NCI-H2081 treated with DMSO at 0.1 percent for 48 hours (cell line): ENCODE data around the gene ZNF410.
"Not testable (repeated sequence)": the region's sequence is repeated elsewhere in the genome, so short reads cannot be mapped to it uniquely, and the experiment has no call there.

ENCODE experiments used
- DNase-seq: peaks from one replicate; lab custom pipeline; 2025; lab: John Stamatoyannopoulos, UW

The ZNF410 gene, protein sequence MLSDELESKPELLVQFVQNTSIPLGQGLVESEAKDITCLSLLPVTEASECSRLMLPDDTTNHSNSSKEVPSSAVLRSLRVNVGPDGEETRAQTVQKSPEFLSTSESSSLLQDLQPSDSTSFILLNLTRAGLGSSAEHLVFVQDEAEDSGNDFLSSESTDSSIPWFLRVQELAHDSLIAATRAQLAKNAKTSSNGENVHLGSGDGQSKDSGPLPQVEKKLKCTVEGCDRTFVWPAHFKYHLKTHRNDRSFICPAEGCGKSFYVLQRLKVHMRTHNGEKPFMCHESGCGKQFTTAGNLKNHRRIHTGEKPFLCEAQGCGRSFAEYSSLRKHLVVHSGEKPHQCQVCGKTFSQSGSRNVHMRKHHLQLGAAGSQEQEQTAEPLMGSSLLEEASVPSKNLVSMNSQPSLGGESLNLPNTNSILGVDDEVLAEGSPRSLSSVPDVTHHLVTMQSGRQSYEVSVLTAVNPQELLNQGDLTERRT

DNA sequence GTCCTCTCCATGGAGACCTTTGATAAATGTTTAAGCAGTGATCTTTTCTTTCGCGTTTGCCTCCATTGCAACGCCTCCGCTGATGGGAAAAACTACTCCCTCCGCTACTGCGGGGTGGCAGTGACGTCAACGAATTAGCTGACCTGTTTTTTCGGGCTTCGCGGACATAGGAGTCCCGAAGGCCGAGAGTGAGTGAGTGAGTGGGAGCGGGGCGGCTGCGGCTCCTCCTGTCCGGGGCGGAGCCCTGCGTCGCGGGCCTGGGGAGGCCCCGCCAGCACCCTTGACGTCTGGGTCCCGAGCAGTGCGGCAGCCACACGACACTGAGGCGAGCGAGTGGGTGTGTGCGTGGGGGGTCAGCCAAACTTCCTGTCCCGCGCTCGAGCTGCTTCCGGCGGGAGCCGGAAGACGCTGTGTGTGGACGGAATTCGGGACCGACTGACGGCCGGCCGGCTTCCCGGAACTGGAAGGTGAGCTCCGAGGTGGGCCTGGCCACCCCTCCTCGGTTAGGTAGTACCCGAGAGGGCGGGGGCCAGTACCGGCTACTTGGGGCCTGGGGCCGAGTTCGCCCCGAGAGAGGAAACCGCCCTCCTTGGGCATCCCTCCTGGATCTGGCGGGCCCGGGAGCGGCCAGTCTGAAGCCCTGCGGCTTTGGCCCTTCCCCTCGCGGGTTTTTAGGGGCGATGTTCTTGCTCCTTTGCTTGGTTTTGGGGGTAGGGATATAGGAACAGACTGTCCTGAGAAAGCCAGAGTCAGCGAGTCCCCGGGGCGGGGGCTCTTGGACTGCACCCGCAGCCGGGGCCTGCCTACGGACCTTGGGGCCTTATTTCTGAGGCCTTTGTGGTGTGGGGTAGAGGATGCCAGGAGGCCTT is at the start of gene ZNF410:
Gene ZNF410 (plus strand): TSS at position 411 of the 869 bp plus-strand sequence. CDS start 5,317 bp downstream, outside the sequence.
- peak; percentile 88 for DNase-seq

DNA sequence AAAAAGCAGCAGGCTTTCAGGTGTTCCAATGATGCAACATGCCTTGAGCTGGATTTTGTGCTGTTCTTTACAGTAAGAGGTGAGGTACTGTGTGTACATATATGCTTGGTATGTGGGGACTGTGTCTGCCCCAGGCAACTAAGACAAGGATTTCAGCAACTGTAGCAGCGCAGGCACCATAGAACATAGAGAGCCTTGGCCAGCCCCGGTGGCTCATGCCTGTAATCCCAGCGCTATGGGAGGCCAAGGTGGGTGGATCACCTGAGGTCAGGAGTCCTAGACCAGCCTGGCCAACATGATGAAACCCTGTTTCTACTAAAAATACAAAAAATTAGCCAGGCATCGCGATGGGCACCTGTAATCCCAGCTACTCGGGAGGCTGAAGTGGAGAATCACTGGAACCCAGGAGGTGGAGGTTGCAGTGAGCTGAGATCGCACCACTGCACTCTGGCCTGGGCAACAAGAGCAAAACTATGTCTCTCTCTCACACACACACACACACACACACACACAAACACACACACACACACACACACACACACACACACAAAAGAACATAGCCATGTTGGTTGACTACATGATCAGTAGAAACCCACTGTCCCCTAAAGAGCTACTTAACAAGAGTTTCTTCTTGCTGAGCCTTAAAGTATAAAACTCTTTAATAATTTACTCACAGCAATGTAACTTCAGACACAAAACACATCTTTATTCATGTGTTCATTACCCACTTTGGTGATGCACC is 48.2 kb upstream of the ZNF410 start:
- DNase-seq, result not testable (repeated sequence)

GRCh38 chr14:73842201-73842600 is 44.5 kb upstream of the ZNF410 start:
- DNase-seq, result no peak

- DNase-seq, result no peak
Measured at GRCh38 chr14:73842851-73843250, 43.8 kb upstream of the ZNF410 start.

DNA sequence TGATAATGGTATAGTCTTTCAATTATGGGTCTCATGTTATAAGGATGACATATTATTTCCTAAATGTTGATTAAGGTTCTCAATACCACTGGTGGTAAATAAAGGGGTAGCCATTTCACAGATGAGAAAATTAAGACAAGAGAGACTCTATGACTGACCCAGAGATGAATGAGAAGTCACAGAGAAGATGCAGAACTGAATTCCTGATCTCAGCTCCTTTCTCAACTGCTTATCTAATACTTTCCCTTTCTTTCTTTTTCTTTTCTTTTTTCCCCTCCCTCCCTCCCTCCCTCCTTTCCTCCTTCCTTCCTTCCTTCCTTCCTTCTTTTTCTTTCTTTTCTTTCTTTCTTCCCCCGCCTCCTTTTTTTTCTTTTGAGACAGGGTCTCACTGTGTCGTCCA is 43.4 kb upstream of the ZNF410 start:
- DNase-seq, result no peak

GRCh38 chr14:73846947-73847346 is 39.7 kb upstream of the ZNF410 start:
- no peak for DNase-seq

GRCh38 chr14:73851000-73851399 is 35.7 kb upstream of the ZNF410 start:
- no peak for DNase-seq

DNA sequence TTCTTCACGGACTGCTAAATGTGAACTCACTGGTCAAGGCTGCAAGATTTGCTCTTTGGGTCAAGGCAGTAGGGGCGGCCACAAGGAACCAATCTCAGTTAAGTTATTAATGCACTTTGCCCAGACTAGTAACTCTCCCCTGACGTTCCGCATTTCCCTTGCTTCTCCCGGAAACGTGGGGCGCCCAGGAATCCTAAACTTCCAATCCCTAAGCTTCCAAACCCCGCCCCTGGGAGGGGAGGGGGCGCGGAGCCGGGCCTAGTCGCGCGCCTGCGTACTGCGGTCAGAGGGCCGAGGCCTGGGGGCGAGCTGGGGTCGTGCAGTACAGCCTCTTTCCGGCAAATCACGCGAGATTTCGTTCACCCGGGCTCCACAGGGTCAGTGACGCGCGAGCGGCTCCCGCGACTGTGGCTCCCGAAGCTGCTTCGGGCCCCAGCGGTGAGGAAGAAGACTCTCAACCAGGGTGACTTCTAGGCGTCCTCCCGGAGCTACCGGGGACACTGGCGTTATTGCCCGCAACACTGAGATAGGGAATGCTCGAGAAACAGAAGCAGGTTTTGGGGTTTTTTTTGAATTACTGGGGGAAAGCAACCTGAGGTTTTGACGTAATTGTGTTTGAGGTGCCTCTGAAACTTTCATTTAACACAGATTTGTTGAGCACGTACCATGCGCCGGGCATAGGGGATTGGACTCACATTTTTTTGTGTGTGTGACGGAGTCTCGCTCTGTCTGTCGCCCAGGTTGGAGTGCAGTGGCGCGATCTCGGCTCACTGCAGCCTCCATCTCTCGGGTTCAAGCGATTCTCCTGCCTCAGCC is 34.9 kb upstream of the ZNF410 start, which contains the start of gene PTGR2:
Gene PTGR2 (plus strand): TSS at position 265 of the 816 bp plus-strand sequence. CDS start 7,032 bp downstream, outside the sequence.
- peak; percentile 69 for DNase-seq

- DNase-seq, result no peak
Measured at GRCh38 chr14:73859145-73859544, 27.5 kb upstream of the ZNF410 start.

- DNase-seq, result no peak
Measured at GRCh38 chr14:73861073-73861472, 25.6 kb upstream of the ZNF410 start.

GRCh38 chr14:73862480-73862879 is 24.2 kb upstream of the ZNF410 start:
- DNase-seq, result no peak

DNA sequence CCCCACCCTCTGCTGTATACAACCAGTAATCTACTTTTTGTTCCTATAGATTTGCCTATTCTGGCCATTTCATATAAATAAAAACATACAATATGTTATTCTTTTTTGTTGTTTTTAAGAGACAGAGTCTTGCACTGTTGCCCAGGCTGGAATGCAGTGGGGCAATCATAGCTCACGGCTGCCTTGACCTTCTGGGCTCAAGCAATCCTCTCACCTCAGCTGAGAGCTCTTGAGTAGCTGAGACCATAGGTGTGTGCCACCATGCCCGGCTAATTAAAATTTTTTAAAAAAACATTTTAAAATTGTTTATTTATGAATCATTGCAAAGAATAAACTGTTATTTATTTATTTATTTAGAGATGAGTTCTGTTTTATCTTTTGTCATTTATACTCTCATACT is 23.4 kb upstream of the ZNF410 start:
- no peak for DNase-seq

DNA sequence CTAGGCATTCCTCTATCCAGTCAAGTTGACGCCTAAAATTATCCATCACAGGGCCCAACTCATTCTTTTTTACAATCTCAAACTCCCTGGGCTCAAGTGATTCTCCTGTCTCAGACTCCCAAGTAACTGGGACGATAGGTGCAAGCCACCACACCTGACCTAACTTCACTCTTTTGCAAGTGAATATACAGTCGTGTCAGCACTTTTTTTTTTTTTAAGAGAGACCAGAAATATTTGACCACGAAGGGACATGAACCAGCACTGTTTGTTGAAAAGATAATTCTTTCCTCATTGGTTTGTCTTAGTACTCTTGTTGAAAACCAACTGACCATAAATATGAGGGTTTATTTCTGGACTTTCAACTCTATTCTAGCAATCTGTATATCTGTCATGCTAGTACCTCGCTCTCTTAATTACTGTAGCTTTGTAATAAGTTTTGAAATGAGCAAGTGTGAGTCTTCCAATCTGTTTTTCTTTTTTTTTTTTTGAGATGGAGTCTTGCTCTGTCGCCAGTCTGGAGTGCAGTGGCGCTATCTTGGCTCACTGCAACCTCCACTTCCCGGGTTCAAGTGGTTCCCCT is 21.0 kb upstream of the ZNF410 start:
- DNase-seq, result no peak

GRCh38 chr14:73869754-73870153 is 16.9 kb upstream of the ZNF410 start:
- not testable (repeated sequence) for DNase-seq

- no peak for DNase-seq
Measured at GRCh38 chr14:73870525-73871235, 16.0 kb upstream of the ZNF410 start.

DNA sequence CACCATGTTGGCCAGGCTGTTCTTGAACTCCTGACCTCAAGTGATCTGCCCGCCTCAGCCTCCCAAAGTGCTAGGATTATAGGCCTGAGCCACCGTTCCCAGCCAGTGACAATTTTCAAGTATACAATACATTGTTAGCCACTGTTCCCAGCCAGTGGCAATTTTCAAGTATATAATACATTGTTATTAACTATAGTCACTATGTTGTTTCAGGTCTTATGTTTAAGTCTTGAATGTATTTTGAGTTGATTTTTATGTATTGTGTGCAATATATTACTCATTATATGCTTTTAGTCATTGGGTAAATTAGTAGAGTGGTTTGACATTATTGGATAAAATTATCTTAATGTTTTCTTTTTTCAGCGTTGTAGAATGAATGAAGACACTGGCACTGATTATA is 13.0 kb upstream of the ZNF410 start:
- DNase-seq, result no peak

DNA sequence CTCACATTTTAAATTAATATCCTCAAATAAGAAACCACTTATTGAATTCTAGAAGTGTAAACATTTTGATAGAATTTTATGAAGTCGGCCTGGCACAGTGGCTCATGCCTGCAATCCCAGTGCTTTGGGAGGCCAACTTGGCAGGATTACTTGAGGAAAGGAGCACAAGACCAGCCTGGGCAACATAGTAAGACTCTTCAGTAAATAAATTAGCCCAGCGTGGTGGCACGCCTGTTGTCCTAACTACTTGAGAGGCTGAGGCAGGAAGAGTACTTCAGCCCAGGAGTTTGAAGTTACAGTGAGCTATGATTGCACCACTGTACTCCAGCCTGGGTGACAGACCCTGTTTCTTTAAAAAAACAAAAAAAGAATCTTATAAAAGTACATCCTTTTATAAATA is 8.9 kb upstream of the ZNF410 start:
- no peak for DNase-seq

GRCh38 chr14:73878436-73878835 is 8.2 kb upstream of the ZNF410 start:
- DNase-seq, result no peak

- DNase-seq, result no peak
Measured at GRCh38 chr14:73879027-73879426, 7.6 kb upstream of the ZNF410 start.
